Loucy (cell line): ENCODE data around the gene CAP2.

Experiments used
- H2AFZ ChIP-seq: fragments of 200-600 bp; sonication (generic); 2 replicates; pipeline ENCODE4 v1.6.0; 2016; ENCODE audit warnings: antibody characterized with exemption, mild to moderate bottlenecking, low read length, moderate library complexity
- H3F3A ChIP-seq: fragments of 200-600 bp; 2 replicates; pipeline ENCODE4 v1.6.0; 2016; ENCODE audit warnings: antibody characterized with exemption, low read depth, mild to moderate bottlenecking
- H3K27me3 ChIP-seq: fragments of 200-600 bp; sonication (generic); 2 replicates; pipeline ENCODE4 v1.6.1; 2014; ENCODE audit warnings: low read length, mild to moderate bottlenecking; ENCODE audit not compliant: insufficient read depth, poor library complexity, severe bottlenecking
- H3K36me3 ChIP-seq: fragments of 200-600 bp; sonication (generic); 2 replicates; pipeline ENCODE4 v1.6.1; 2016; ENCODE audit warnings: low read length; ENCODE audit not compliant: insufficient read depth
- H3K4me1 ChIP-seq: fragments of 200-600 bp; sonication (generic); 2 replicates; pipeline ENCODE4 v1.5.1; 2014; ENCODE audit warnings: low read length, mild to moderate bottlenecking; ENCODE audit not compliant: insufficient read depth, poor library complexity, severe bottlenecking
- H3K4me2 ChIP-seq: fragments of 200-600 bp; sonication (generic); 2 replicates; pipeline ENCODE4 v1.6.0; 2014; ENCODE audit warnings: antibody characterized with exemption, low read length, low read depth, mild to moderate bottlenecking; ENCODE audit not compliant: poor library complexity, severe bottlenecking
- H3K4me3 ChIP-seq: fragments of 200-600 bp; sonication (generic); 2 replicates; pipeline ENCODE4 v1.5.1; 2014; ENCODE audit warnings: low read length, mild to moderate bottlenecking, mixed read lengths; ENCODE audit not compliant: poor library complexity, severe bottlenecking
- H3K79me2 ChIP-seq: fragments of 200-600 bp; sonication (generic); 2 replicates; pipeline ENCODE4 v1.6.1; 2014; ENCODE audit warnings: low read length; ENCODE audit not compliant: insufficient read depth
- H3K9ac ChIP-seq: fragments of 200-600 bp; sonication (generic); 2 replicates; pipeline ENCODE4 v1.6.0; 2014; ENCODE audit warnings: mild to moderate bottlenecking, low read depth, low read length, moderate library complexity; ENCODE audit not compliant: poor library complexity, severe bottlenecking
- H3K9me2 ChIP-seq: fragments of 200-600 bp; sonication (generic); replicated peaks from 2 replicates; pipeline ENCODE4 v1.6.1; 2016; ENCODE audit warnings: low read depth, low read length, mixed read lengths
- H3K9me3 ChIP-seq: fragments of 200-600 bp; sonication (generic); 2 replicates; pipeline ENCODE4 v1.6.1; 2014; ENCODE audit warnings: mild to moderate bottlenecking, antibody characterized with exemption, low read length, low read depth; ENCODE audit not compliant: insufficient read depth
- H4K20me1 ChIP-seq: fragments of 200-600 bp; sonication (generic); 2 replicates; pipeline ENCODE4 v1.6.0; 2014; ENCODE audit warnings: antibody characterized with exemption, low read length, mild to moderate bottlenecking; ENCODE audit not compliant: insufficient read depth, poor library complexity, severe bottlenecking
- CTCF ChIP-seq: fragments of 200-600 bp; sonication (generic); conservative IDR thresholded peaks from 2 replicates; pipeline ENCODE4 v1.5.1; 2014; ENCODE audit warnings: mild to moderate bottlenecking, antibody characterized with exemption, low read length
- EZH2phosphoT487 ChIP-seq: fragments of 200-600 bp; IDR thresholded peaks from 2 replicates; pipeline ENCODE4 v1.6.1; 2018; ENCODE audit warnings: antibody characterized with exemption, mild to moderate bottlenecking, moderate library complexity, borderline replicate concordance

CAP2 gene

GRCh38 chr6:17361013-17361412, 32.4 kb upstream of the CAP2 start:
- Histone ChIP-seq H3F3A (no peaks in the 10 kb centered on the region), H2AFZ (no peak overlapping the region), H3K4me1 (no peaks in the 10 kb centered on the region), H3K9me3 (no peaks in the 10 kb centered on the region), H3K9ac (no peak overlapping the region), H3K4me2 (no peak overlapping the region), H3K4me3 (no peak overlapping the region), H3K27me3 (no peaks in the 10 kb centered on the region), H3K9me2 (no peaks in the 10 kb centered on the region), H3K79me2 (no peaks in the 10 kb centered on the region), H4K20me1 (no peaks in the 10 kb centered on the region), H3K36me3 (no peaks in the 10 kb centered on the region)
- TF ChIP-seq CTCF = no peak
- no peak for TF ChIP-seq EZH2phosphoT487

GRCh38 chr6:17365961-17366360, 27.4 kb upstream of the CAP2 start:
- no peaks in the 10 kb centered on the region for H3K9me2 ChIP-seq

GRCh38 chr6:17367868-17368267, 25.5 kb upstream of the CAP2 start:
- H3K9me2 ChIP-seq = no peaks in the 10 kb centered on the region
- no peaks in the 10 kb centered on the region for H3K79me2 ChIP-seq
- no peak for TF ChIP-seq CTCF
- no peak for TF ChIP-seq EZH2phosphoT487
- no peaks in the 10 kb centered on the region for H3K9me3 ChIP-seq
- H4K20me1 ChIP-seq = no peaks in the 10 kb centered on the region
- no peaks in the 10 kb centered on the region for H3K27me3 ChIP-seq
- H3K4me2 ChIP-seq = no peak overlapping the region
- no peak overlapping the region for H3K9ac ChIP-seq
- H3K4me1 ChIP-seq = no peaks in the 10 kb centered on the region
- no peaks in the 10 kb centered on the region for H3F3A ChIP-seq
- no peak overlapping the region for H2AFZ ChIP-seq
- no peaks in the 10 kb centered on the region for H3K36me3 ChIP-seq
- no peak overlapping the region for H3K4me3 ChIP-seq

More at GRCh38 chr6:17365961-17366360, 27.4 kb upstream of the CAP2 start:
- no peak overlapping the region for H3K9ac ChIP-seq
- no peaks in the 10 kb centered on the region for H3F3A ChIP-seq
- no peaks in the 10 kb centered on the region for H4K20me1 ChIP-seq
- no peaks in the 10 kb centered on the region for H3K9me3 ChIP-seq
- no peaks in the 10 kb centered on the region for H3K36me3 ChIP-seq
- TF ChIP-seq EZH2phosphoT487 (no peak), CTCF (no peak)
- no peaks in the 10 kb centered on the region for H3K4me1 ChIP-seq
- H3K27me3 ChIP-seq = no peaks in the 10 kb centered on the region
- no peak overlapping the region for H3K4me3 ChIP-seq
- H2AFZ ChIP-seq = no peak overlapping the region
- no peaks in the 10 kb centered on the region for H3K79me2 ChIP-seq
- no peak overlapping the region for H3K4me2 ChIP-seq
